ENCODE measurements around the gene SYF2. TPM values are rescaled to one million over a fixed set of nuclear protein-coding genes. Genes with fewer than 3 reads are reported as not detected.

The SYF2 gene
- total RNA-seq, 3 donors from 2014 or later (not counting 1 experiment from before 2014, with no cell fraction given) = 67.9 to 92.2 (median 75.3) TPM

GRCh38 chr1:25246600-25247023 lies 14.3 kb upstream of the SYF2 start:
- under 1% methylated on average over 53 of the region's 53 CpGs for WGBS (ENCODE audit: insufficient coverage)
- peak overlapping the region; percentile 99 for H3K4me3 ChIP-seq (ENCODE audit: low read length)
- H3K4me3 Mint-ChIP-seq = peak overlapping the region; percentile 97
- H3K36me3 ChIP-seq (ENCODE audit: control insufficient read depth, insufficient read depth, low read length) = peaks cover 44% of the 10 kb centered on the region
- peaks cover 21% of the 10 kb centered on the region for H3K4me1 ChIP-seq (ENCODE audit: control insufficient read depth, insufficient read depth, low read length)
- TF ChIP-seq CTCF (IDR thresholded peaks at IDR 0.05) = no peak
- no peaks in the 10 kb centered on the region for H3K9me3 ChIP-seq (ENCODE audit: control insufficient read depth, insufficient read depth, low read length)
- DNase-seq (peak; percentile 54 to 56), ATAC-seq (no peak)
- intact Hi-C loops (cut with micrococcal nuclease) = loop anchor here (1.0 to 10.0 kb wide), 5 partner anchors 14 to 748 kb away; partner anchors contain the start of genes PAFAH2, SRRM1, SYF2 and TMEM50A
- peaks cover 35% of the 10 kb centered on the region for H3K36me3 Mint-ChIP-seq
- peaks cover 40 to 47% of the 10 kb centered on the region in 2 donors for H3K4me1 Mint-ChIP-seq
- H3K9me3 Mint-ChIP-seq = no peaks in the 10 kb centered on the region
- H3K27ac Mint-ChIP-seq = peak overlapping the region; percentile 98
- no peaks in the 10 kb centered on the region for H3K27me3 Mint-ChIP-seq (ENCODE audit: low read depth in 2 of 2)
- H3K27me3 ChIP-seq (ENCODE audit: control insufficient read depth, insufficient read depth, low read length) = no peaks in the 10 kb centered on the region
- H3K27ac ChIP-seq (ENCODE audit: low read length) = peak overlapping the region; percentile 97

- peaks cover 35% of the 10 kb centered on the region for H3K36me3 Mint-ChIP-seq
- ATAC-seq = no peak
These were observed 13.7 kb upstream of the SYF2 start for GRCh38 chr1:25245809-25246599.

GRCh38 chr1:25245393-25245792 lies 13.1 kb upstream of the SYF2 start:
- no peak overlapping the region for H3K27ac ChIP-seq (ENCODE audit: low read length)
- peaks cover 45 to 49% of the 10 kb centered on the region in 2 donors for H3K4me1 Mint-ChIP-seq
- WGBS (ENCODE audit: insufficient coverage) = 86% methylated on average over 4 of the region's 5 CpGs
- H3K9me3 Mint-ChIP-seq = no peaks in the 10 kb centered on the region
- H3K4me3 Mint-ChIP-seq = peak overlapping the region; percentile 97
- no peak for ATAC-seq
- intact Hi-C loops (cut with micrococcal nuclease) = loop anchor here (5.0 to 10.0 kb wide), 3 partner anchors 92 to 749 kb away; partner anchors contain the start of genes PAFAH2 and TMEM50A
- H3K27me3 Mint-ChIP-seq (ENCODE audit: low read depth in 2 of 2) = no peaks in the 10 kb centered on the region
- peaks cover 35% of the 10 kb centered on the region for H3K36me3 Mint-ChIP-seq
- H3K4me1 ChIP-seq (ENCODE audit: control insufficient read depth, insufficient read depth, low read length) = peaks cover 32% of the 10 kb centered on the region
- H3K4me3 ChIP-seq (ENCODE audit: low read length) = no peak overlapping the region
- DNase-seq = no peak
- no peaks in the 10 kb centered on the region for H3K27me3 ChIP-seq (ENCODE audit: control insufficient read depth, insufficient read depth, low read length)
- H3K36me3 ChIP-seq (ENCODE audit: control insufficient read depth, insufficient read depth, low read length) = peaks cover 44% of the 10 kb centered on the region
- TF ChIP-seq CTCF (IDR thresholded peaks at IDR 0.05) = no peak
- H3K27ac Mint-ChIP-seq = peak overlapping the region; percentile 98
- H3K9me3 ChIP-seq (ENCODE audit: control insufficient read depth, insufficient read depth, low read length) = no peaks in the 10 kb centered on the region

More at GRCh38 chr1:25245809-25246599, 13.7 kb upstream of the SYF2 start:
- Histone ChIP-seq H3K4me3 (ENCODE audit: low read length) (peak overlapping the region; percentile 99), H3K4me1 (ENCODE audit: control insufficient read depth, insufficient read depth, low read length) (peaks cover 25% of the 10 kb centered on the region), H3K27me3 (ENCODE audit: control insufficient read depth, insufficient read depth, low read length) (no peaks in the 10 kb centered on the region), H3K27ac (ENCODE audit: low read length) (peak overlapping the region; percentile 97), H3K9me3 (ENCODE audit: control insufficient read depth, insufficient read depth, low read length) (no peaks in the 10 kb centered on the region), H3K36me3 (ENCODE audit: control insufficient read depth, insufficient read depth, low read length) (peaks cover 44% of the 10 kb centered on the region)
- DNase-seq = no peak
- H3K4me1 Mint-ChIP-seq = peaks cover 40 to 47% of the 10 kb centered on the region in 2 donors
- peak overlapping the region; percentile 97 for H3K4me3 Mint-ChIP-seq
- intact Hi-C loops (cut with micrococcal nuclease) = loop anchor here (2.0 to 10.0 kb wide), 4 partner anchors 91 to 749 kb away; partner anchors contain the start of genes PAFAH2, SRRM1 and TMEM50A
- H3K27me3 Mint-ChIP-seq (ENCODE audit: low read depth in 2 of 2) = no peaks in the 10 kb centered on the region
- 30% methylated on average over 29 of the region's 30 CpGs for WGBS (ENCODE audit: insufficient coverage)
- H3K9me3 Mint-ChIP-seq = no peaks in the 10 kb centered on the region
- peak overlapping the region; percentile 98 for H3K27ac Mint-ChIP-seq
- no peak for TF ChIP-seq CTCF (IDR thresholded peaks at IDR 0.05)
